Activated CD4-positive, alpha-beta T cell treated with anti-CD3 and anti-CD28 coated beads, Interleukin-2, amount 50 U/mL, for 48 hours (primary cell): ENCODE measurements around the gene PNLDC1.

Experiments
- DNase-seq, 2 experiments: peaks; one replicate each; pipeline ENCODE4 v3.0.0-alpha.2; 2020

The PNLDC1 gene

GRCh38 chr6:159800141-159800865 is at the start of gene PNLDC1:
Gene PNLDC1 (plus strand): TSS chr6:159800276. CDS start chr6:159800308, 32 bp downstream.
- DNase-seq: no peak

GRCh38 chr6:159751448-159751847 is 48.6 kb upstream of the PNLDC1 start:
- no peak for DNase-seq

- DNase-seq: no peak
These were observed 46.8 kb upstream of the PNLDC1 start for GRCh38 chr6:159753081-159753872.

GRCh38 chr6:159754401-159754800 is 45.7 kb upstream of the PNLDC1 start:
- no peak for DNase-seq

- no peak for DNase-seq
These were observed 44.8 kb upstream of the PNLDC1 start for GRCh38 chr6:159754959-159755914.

GRCh38 chr6:159756508-159756907 is 43.6 kb upstream of the PNLDC1 start:
- no peak for DNase-seq

- DNase-seq: no peak
These were observed 41.8 kb upstream of the PNLDC1 start for GRCh38 chr6:159758031-159759001.

GRCh38 chr6:159759645-159760044 is 40.4 kb upstream of the PNLDC1 start:
- DNase-seq: no peak

- no peak for DNase-seq
These were observed 39.4 kb upstream of the PNLDC1 start for GRCh38 chr6:159760602-159761057.

GRCh38 chr6:159761129-159761872 is 38.8 kb upstream of the PNLDC1 start:
- DNase-seq: peak in 1 of 2 experiments; percentile 31

- peak; percentile 91 to 93 for DNase-seq
These were observed 38.0 kb upstream of the PNLDC1 start, which contains the start of gene ACAT2 for GRCh38 chr6:159761873-159762680. Gene ACAT2 (plus strand): TSS chr6:159762045. CDS start chr6:159762088, 43 bp downstream.

- DNase-seq: peak in 1 of 2 experiments; percentile 15
These were observed 37.3 kb upstream of the PNLDC1 start for GRCh38 chr6:159762681-159763293.

- no peak for DNase-seq
These were observed 33.2 kb upstream of the PNLDC1 start for GRCh38 chr6:159766906-159767305.

GRCh38 chr6:159769470-159769869 is 30.6 kb upstream of the PNLDC1 start:
- no peak for DNase-seq

GRCh38 chr6:159772196-159772595 is 27.9 kb upstream of the PNLDC1 start:
- no peak for DNase-seq

GRCh38 chr6:159777240-159777904 is 22.7 kb upstream of the PNLDC1 start:
- no peak for DNase-seq

- no peak for DNase-seq
These were observed 21.9 kb upstream of the PNLDC1 start for GRCh38 chr6:159778131-159778530.

- DNase-seq: no peak
These were observed 21.5 kb upstream of the PNLDC1 start for GRCh38 chr6:159778542-159779103.
